GM12872 (cell line): Measurements from ENCODE around the gene ACBD7.

Source experiments
- TF ChIP-seq, protein P1 (sequence below): IDR thresholded peaks from 3 replicates; pipeline ENCODE4 v1.5.1; 2011; ENCODE audit warnings: low read depth, mild to moderate bottlenecking, low read length, moderate library complexity; ENCODE audit not compliant: insufficient read depth

ACBD7 gene

DNA sequence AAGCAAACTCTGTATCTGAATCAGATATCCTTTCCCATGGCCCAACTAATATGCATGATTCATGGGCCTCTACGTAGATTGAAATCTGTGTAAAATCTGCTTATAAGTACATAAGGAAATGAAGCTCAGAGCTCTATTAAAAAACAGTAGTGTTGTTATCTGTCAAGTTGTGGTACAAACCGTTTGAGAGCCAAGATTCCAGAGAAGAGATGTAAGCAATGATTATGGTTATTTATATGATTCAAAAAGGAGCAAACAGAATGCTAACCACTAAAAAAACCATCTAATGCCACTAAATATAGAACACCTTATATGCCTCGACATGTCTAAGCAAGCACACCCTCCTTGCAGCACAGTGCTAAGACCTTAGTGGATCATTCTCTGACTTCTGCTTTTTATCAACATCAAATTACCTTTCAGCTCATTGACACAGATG lies 35.2 kb upstream of the ACBD7 start:
- TF ChIP-seq, protein P1, sequence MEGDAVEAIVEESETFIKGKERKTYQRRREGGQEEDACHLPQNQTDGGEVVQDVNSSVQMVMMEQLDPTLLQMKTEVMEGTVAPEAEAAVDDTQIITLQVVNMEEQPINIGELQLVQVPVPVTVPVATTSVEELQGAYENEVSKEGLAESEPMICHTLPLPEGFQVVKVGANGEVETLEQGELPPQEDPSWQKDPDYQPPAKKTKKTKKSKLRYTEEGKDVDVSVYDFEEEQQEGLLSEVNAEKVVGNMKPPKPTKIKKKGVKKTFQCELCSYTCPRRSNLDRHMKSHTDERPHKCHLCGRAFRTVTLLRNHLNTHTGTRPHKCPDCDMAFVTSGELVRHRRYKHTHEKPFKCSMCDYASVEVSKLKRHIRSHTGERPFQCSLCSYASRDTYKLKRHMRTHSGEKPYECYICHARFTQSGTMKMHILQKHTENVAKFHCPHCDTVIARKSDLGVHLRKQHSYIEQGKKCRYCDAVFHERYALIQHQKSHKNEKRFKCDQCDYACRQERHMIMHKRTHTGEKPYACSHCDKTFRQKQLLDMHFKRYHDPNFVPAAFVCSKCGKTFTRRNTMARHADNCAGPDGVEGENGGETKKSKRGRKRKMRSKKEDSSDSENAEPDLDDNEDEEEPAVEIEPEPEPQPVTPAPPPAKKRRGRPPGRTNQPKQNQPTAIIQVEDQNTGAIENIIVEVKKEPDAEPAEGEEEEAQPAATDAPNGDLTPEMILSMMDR: no peak

DNA sequence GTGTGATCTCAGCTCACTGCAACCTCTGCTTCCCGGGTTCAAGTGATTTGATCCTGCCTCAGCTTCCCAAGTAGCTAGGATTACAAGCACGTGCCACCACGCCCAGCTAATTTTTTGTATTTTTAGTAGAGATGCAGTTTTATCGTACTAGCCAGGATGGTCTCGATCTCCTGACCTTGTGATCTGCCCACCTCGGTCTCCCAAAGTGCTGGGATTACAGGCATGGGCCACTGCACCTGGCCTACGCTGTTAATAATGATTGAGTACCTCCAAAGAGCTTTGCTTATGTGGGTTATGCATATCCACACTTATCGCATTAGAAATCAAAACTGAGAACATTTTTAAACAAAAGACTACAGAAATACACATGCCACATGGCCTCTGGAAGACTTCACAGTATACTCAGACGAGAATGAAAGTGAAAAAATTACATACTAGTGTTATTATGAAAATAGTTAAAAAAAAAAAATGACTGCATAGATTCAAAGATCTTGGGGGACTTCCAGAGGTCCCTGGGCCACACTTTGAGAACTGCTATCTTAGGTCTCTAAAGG lies 34.0 kb upstream of the ACBD7 start:
- TF ChIP-seq, protein P1: no peak

DNA sequence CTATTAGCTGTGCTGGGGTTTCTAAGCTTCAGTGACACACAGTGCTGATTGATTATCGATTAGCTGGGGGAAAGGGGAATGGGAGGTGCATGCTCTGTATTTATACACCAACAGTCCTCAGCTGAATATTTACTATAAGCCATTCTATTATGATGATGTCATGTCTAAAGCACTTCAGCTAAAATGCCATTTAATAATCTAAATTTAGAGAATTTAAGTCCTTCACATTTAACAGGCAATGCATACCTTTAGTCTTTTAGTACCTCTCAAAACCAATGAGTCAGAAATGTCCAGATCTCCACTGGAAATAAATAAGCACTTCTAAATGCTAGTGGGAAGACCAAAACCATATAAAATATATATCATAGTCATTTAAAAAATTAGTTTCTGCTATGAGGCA lies 33.1 kb upstream of the ACBD7 start:
- TF ChIP-seq, protein P1: no peak

DNA sequence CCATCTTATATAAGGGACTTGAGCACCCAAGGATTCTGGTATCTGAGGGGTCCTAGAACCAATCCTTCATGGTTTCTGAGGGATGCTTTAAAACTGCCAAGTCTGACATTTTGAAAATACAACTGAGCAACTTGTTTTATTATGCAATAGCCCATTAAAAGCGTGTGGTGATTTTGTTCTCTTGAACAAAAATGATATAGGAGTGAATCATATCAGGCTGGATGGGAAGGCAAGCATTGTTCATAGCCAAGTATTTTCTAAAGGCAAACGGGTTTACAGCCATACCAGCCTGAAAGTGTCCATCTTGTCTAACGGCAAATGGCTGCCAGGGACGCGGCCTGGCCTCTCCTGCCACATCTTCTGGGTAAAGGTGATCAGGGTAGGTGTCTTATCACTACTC lies 31.9 kb upstream of the ACBD7 start:
- TF ChIP-seq, protein P1: no peak

DNA sequence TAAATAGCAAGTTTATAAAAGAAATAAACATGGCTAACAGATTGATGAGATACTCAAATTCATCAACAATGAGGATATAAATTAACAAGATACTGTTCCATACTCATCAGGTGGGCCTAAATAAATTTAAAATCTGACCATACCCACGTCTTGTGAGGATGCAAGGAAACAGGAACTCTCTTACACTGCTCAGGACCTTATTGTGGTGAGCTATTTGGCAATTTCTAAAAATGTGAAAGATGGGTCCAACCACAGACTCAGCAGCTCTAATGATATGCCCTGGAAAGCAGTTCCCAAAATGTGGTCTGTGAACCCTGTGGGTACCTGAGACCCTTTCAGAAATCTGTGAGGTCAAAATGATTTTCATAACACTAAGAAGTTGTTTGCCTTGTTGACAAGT lies 30.0 kb upstream of the ACBD7 start:
- TF ChIP-seq, protein P1: no peak

DNA sequence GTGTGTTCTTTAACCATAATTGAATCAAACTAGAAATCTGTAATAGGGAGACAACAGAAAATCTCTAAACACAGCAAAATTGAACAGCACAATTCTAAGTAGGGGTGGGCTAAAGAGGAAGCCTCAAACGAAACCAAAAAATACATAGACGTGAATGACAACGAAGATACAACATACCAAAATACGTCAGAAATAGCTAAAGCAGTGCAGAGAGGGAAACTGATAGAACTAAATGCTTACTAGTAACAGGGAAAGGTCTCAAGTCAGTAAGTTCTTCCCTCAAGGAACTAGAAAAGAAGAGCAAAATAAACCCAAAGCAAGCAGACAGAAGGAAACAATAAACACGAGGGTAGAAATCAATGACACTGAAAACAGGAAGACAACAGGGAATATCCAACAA lies 27.6 kb upstream of the ACBD7 start:
- TF ChIP-seq, protein P1: no peak

DNA sequence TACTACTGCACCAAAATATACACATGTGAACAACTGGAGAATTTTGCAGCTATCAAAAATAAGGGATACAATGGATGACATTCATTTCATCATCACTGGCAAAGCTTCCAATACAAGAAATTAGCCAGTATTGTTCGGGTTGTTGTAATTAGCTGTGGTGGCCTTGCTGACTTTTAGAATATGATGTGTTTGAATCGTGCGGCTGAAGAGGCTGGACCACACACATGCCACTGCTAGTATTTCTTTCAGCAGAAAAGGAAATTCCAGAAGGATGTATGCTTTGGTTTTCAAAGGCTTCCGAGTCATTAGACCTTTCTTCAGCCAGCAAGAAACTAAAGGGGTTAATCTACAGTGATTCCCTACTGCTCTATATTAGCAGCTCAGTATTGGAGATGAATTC lies 25.2 kb upstream of the ACBD7 start:
- TF ChIP-seq, protein P1: no peak

DNA sequence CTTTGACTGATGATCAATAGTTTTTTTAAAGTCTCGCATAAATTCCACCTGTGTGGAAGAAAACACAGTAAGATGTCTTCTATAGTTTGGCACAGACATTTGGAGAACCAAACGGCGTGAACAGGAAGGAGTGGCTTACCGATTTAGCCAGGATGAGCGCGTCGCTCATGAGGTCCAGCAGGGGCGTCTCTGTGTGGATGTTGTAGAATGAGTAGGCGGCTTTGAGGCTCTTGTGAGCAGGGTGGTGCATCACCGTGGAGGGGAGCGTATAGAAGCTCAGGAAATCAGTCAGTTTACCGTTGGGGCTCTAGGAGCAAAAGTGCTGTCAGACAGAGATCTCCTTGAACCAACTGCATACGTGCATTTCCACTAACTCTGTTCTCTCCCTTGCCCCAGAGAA lies 24.1 kb upstream of the ACBD7 start:
- TF ChIP-seq, protein P1: no peak
